GM12878 (cell line): ENCODE measurements around the gene GALNT17.

Experiments used
- CBFB ChIP-seq: IDR thresholded peaks from 2 replicates; pipeline ENCODE4 v1.6.1; 2016; ENCODE audit warnings: antibody characterized with exemption, low read depth
- CBX3 ChIP-seq: fragments of 200-600 bp; sonication (generic); IDR thresholded peaks from 2 replicates; pipeline ENCODE4 v1.6.1; 2016; ENCODE audit warnings: low read depth, borderline replicate concordance
- EZH2 ChIP-seq: IDR thresholded peaks from 2 replicates; pipeline ENCODE4 v1.6.1; 2012; ENCODE audit warnings: low read depth, mild to moderate bottlenecking, control low read depth, inconsistent platforms, low read length, borderline replicate concordance; ENCODE audit not compliant: control insufficient read depth
- JUNB ChIP-seq: IDR thresholded peaks from 2 replicates; pipeline ENCODE4 v1.6.1; 2016; ENCODE audit warnings: antibody characterized with exemption, mild to moderate bottlenecking
- JUND ChIP-seq: IDR thresholded peaks from 2 replicates; pipeline ENCODE4 v1.6.1; 2012; ENCODE audit warnings: low read depth, mild to moderate bottlenecking, low read length, improper control_type of control experiment, moderate library complexity
- POLR2A ChIP-seq: IDR thresholded peaks from 2 replicates; pipeline ENCODE4 v1.6.1; 2011; ENCODE audit warnings: low read depth, mild to moderate bottlenecking, low read length
- POLR2AphosphoS5 ChIP-seq: IDR thresholded peaks from 2 replicates; pipeline ENCODE4 v1.6.1; 2011; ENCODE audit warnings: mild to moderate bottlenecking, low read length, inconsistent platforms
- RAD21 ChIP-seq: IDR thresholded peaks from 2 replicates; pipeline ENCODE4 v1.6.1; 2011; ENCODE audit warnings: mild to moderate bottlenecking, low read depth, low read length, moderate library complexity; ENCODE audit not compliant: insufficient read depth
- TBL1XR1 ChIP-seq: IDR thresholded peaks from 2 replicates; pipeline ENCODE4 v1.6.1; 2012; ENCODE audit warnings: low read depth, low read length, improper control_type of control experiment
- ZNF274 ChIP-seq: IDR thresholded peaks from one replicate; pipeline ENCODE4 v1.8.0; 2011; ENCODE audit not compliant: insufficient read length, insufficient read depth

DNA sequence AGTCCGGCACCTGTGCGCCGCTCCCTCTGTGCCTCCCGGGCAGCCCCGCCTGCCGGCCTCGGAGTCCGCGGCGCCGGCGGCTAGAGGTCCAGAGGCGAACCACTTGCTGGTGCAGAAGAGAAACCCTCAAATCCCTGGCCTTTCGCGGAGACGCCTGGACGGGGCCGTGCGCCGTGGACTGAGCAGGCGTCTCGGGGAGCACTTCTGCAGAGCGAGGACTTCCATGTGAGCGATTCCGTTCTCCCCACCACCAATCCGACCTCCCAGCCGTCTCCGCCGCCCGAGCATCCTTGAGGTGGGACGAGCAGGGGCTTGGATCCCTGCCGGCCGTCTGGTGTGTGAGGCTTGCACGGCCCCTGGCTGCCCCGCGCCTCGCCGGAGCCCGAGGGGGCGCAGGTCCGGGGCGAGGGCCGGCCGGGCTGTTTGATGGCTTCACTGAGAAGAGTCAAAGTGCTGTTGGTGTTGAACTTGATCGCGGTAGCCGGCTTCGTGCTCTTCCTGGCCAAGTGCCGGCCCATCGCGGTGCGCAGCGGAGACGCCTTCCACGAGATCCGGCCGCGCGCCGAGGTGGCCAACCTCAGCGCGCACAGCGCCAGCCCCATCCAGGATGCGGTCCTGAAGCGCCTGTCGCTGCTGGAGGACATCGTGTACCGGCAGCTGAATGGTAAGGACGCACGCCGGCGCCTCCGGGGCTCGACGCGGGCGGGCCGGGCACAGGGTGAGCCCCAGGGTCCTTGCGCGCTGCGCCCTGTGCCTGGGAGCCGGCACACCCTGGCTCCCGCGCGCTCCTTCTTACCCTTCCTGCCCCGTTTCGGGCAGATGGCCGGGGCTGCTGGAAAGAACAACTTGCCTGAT, 660 bp downstream of the GALNT17 start:
- no peak for TF ChIP-seq ZNF274
- no peak for TF ChIP-seq POLR2A
- no peak for TF ChIP-seq CBFB
- no peak for TF ChIP-seq JUND
- TF ChIP-seq EZH2 = no peak
- no peak for TF ChIP-seq TBL1XR1
- TF ChIP-seq CBX3 = no peak
- no peak for TF ChIP-seq JUNB
- TF ChIP-seq POLR2AphosphoS5 = no peak
- no peak for TF ChIP-seq RAD21
